Ecto neural progenitor cell (in vitro differentiated cells): ENCODE data around the gene CYP4F22.
A peak's percentile ranks its signal among the peaks of the same experiment; 100 is the strongest.
"Not testable (repeated sequence)": the region's sequence is repeated elsewhere in the genome, so short reads cannot be mapped to it uniquely, and the experiment has no call there.

Source experiments
- DNase-seq: peaks from one replicate; pipeline ENCODE4 v3.0.0-alpha.2; 2018; ENCODE audit warnings: low spot score

The CYP4F22 gene

DNA sequence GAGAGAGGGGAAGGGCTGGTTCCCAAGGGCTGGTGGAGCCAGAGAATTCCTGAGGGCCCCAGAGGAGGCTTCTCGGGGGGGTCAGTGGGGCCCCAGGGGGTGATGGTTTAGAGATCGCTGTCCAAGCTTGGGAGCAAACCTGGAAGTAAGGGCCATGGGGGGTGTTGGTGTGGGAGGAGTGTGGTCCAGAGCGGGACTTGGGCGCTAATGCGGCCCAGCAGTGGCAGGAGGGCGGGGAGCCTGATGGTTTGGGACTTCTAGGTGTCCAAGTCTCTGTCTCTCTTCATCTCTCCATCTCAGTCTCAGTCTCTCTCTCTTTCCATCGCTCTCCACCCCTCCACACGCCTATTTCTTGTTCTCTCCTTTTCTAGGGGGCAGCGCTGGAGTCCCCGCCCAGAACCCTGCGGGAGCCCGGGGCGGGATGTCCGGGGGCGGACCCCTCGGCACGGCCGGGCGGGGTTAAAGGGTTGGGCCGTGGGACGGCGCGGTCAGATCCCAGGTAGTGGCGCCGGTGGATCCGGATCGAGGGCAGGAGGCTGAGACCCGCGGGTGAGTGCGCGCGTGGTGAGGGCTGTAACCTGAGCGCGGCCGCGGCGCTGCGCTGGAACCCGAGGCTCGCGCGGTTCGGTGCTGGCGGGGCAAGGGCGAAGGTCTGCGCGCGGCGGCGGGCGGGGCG lies at the start of gene CYP4F22:
TSS of gene CYP4F22 (plus strand) at position 491 of the 676 bp plus-strand sequence. CDS start 16,812 bp downstream, outside the sequence.
- peak; percentile 51 for DNase-seq

GRCh38 chr19:15461694-15462093 lies 46.6 kb upstream of the CYP4F22 start:
- no peak for DNase-seq

GRCh38 chr19:15463861-15464371 lies 44.4 kb upstream of the CYP4F22 start:
- DNase-seq = peak; percentile 45

GRCh38 chr19:15464394-15465385 lies 43.6 kb upstream of the CYP4F22 start, which contains the start of gene RASAL3:
TSS of gene RASAL3 (minus strand) at chr19:15464544. CDS start at chr19:15464358, 186 bp downstream.
- peak; percentile 42 for DNase-seq

GRCh38 chr19:15466851-15467733 lies 41.2 kb upstream of the CYP4F22 start:
- DNase-seq = no peak

- no peak for DNase-seq
These were observed 40.6 kb upstream of the CYP4F22 start for GRCh38 chr19:15467734-15468214.

DNA sequence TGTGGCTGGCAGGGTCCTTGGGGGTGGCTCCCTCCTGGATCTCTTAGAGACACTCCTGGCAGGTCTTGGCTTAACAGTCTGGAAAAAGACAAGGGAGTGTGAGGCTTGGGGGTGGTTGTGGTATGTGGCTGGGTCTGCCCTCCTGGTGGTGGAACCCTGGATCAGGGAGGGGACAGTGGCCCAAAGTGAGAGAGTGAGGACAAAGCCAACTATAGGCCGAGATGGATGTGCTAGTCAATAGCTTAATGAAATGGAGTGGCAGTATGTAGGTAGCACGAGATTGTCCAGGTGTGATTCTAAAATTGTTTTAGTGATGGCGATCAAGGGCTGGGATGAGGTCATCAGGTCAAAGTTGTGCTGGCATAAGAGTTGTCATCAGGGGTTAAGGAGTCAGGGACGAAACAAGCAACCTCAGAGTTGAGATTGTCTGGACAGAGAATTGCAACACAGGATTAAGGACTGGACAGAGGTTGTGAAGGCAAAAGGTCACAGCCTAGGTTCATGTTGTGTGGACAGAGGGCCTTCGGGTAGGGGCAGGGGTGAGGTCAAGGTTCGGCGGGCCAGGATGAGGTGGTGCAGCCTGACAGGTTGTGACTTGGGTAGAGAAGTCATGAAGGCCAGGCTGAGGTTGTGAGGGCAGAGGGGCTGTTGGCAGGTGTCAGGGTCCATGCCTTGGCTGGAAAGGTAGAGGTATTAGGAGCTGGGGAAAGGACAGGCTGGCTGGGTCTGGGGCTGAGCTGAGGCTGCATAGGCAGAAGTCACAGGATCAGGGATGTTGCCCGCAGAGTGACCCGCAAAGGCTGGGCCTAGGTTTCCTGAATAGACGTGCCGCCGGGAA lies 39.4 kb upstream of the CYP4F22 start:
- DNase-seq = no peak

DNA sequence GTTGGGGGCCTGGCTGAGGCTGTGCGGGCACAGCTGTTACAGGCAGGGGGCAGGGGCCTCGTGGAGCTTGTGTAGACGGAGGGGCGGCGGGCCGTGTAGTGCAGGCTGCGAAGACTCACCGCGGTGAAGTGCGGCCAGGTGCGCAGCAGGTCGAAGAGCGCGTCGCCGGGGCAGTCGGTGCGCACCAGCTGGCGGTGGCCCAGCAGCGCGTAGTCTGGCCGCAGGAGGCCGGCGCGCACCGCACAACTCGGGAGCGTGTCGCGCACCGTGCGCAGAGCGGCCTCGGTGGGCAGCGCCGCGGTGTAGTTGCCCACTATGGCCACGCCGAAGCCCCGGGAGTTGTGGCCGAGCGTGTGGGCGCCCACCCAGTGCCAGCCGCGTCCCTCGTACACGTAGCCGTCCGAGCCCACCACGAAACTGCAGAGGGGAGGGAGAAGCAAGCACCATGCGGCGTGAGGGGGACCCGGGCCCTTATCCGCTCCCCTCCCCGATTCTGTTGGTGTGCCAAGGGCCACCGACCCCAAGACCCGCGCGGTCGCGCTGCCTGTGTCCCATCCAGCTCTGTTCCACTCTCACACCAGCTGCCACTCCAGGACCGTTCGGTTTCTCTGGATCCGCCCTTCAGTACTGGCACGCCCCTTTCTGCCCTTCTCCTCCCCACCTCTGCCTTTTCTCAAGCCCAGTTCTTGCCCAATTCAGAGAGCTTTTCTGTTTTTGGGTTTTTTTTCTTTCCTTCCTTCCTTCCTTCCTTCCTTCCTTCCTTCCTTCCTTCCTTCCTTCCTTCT lies 38.6 kb upstream of the CYP4F22 start:
- peak; percentile 44 for DNase-seq

GRCh38 chr19:15471639-15472101 lies 36.7 kb upstream of the CYP4F22 start:
- no peak for DNase-seq

DNA sequence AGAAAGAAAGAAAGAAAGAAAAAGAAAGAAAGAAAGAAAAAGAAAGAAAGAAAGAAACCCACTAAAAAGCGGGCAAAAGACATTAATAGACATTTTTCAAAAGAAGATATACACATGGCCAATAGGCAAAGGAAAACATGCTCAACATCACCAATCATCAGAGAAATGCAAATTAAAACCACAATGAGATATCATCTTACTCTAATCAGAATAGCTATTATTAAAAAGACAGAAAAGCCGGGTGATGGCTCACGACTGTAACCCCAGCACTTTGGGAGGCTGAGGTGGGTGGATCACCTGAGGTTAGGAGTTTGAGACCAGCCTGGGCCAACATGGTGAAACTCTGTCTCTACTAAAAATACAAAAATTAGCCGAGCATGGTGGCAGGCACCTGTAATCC lies 34.5 kb upstream of the CYP4F22 start:
- DNase-seq = not testable (repeated sequence)

DNA sequence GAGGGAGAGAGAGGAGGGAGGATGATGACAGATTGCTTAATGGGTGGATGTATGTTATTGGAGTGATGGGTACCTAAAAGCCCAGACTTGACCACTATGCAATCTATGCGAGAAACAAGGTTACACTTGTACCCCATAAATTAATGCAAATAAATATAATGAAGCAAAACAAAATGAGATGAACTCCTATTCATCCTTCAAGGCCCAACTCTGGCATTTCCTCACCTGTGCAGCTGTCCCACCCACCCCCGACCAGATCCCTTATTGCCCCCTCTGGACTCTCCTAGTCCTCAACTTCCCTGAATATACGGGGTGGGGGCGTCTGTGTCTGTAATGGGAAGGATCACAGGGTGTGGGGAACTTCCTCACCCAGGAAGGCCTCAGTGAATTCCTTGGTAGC lies 33.2 kb upstream of the CYP4F22 start:
- no peak for DNase-seq

DNA sequence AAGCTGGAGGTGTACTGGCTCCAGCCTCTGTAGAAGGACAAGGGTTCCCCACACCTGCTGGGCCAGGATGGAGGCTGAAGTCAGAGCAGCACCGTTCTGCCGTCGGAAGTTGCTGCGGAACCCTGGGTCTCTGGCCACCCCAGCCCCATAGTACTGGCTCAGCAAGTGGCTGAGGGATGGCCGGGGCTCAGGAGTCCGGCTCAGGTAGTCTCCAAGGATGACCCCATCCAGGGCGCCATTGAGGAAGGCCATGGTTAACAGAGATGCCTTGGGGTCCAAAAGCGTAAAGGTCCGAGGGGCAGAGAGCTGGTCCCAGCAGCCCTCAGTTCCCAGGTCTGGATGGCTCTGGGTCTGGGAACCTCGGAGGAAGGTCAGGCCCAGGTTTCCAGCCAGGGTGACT lies 32.7 kb upstream of the CYP4F22 start:
- DNase-seq = no peak

GRCh38 chr19:15476325-15476724 lies 32.0 kb upstream of the CYP4F22 start:
- no peak for DNase-seq

GRCh38 chr19:15479391-15480345 lies 28.7 kb upstream of the CYP4F22 start, which contains the start of gene PGLYRP2:
TSS of gene PGLYRP2 (minus strand) at chr19:15479501. CDS start at chr19:15479371, 130 bp downstream.
- DNase-seq = no peak

DNA sequence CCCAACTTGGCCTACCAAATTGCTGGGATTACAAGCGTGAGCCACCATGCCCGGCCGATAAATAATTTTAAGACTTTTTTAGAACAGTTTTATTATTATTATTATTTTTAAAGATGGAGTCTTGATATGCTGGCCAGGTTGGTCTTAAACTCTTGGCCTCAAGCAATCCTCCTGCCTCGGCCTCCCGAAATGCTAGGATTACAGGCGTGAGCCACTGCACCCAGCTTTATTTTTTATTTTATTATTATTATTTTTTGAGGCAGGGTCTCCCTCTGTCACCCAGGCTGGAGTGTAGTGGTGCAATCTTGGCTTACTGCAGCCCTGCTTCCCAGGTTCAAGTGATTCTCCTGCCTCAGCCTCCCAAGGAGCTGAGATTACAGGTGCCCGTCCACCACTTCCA lies 27.3 kb upstream of the CYP4F22 start:
- DNase-seq = not testable (repeated sequence)

GRCh38 chr19:15485768-15486167 lies 22.6 kb upstream of the CYP4F22 start:
- DNase-seq = not testable (repeated sequence)

GRCh38 chr19:15487038-15487437 lies 21.3 kb upstream of the CYP4F22 start:
- no peak for DNase-seq
